ENCODE measurements around the gene HSD11B1L.

HSD11B1L gene, protein sequence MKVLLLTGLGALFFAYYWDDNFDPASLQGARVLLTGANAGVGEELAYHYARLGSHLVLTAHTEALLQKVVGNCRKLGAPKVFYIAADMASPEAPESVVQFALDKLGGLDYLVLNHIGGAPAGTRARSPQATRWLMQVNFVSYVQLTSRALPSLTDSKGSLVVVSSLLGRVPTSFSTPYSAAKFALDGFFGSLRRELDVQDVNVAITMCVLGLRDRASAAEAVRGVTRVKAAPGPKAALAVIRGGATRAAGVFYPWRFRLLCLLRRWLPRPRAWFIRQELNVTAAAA

DNA sequence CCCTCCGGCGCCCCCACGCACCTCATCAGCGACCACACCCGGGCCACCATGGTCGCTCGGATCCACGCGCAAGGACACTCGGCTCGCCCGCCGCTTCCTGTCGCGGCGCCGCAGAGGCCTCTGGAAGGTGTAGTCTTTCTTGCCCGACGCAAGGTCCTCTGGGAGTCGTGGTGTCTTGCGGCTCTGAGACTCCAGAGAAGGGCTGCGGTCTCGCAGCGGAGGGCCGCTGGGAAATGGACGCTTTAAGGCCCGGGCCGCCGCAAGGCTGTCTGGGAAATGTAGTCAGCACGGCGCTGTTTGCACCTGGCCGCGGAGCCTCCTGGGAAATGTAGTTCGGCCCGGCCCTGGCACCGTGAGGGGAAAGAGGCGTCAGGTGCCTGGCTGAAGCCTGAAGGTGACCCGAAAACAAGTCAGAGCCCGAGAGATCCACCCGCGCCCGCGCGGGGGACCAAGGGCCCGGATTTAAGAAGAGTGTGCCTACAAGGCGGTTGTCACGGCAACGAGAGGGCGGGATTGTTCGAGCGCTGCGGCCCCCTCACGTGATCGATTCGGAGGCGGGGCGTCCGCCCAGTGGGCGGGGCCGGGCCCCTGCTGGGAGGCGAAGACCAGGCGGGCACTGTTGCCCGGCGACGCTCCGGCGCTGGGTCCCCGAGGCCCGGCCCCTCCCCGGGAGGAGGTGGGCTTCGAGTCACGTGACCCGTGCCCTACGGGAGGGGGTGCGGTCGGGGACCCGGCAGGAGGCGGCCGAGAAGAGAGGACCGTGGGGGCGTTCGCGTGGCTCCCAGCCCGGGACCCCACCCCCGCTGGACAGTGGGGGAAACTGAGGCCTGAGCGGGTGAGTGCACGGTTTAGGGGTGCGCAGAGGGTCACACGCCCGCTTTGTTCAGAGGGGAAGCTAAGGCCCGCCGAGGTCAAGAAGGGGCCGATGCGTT, at the start of gene HSD11B1L, which contains the start of gene MICOS13:
Gene HSD11B1L, plus strand, starts transcription at position 591 of the 932 bp plus-strand sequence. CDS start 3,806 bp downstream, outside the sequence.
Gene MICOS13, minus strand, starts transcription at position 80 of the 932 bp plus-strand sequence. Its CDS starts 30 bp downstream, at position 50.
- ChIA-PET POLR2A (interaction anchor here (0.6 to 1.8 kb wide), 3 partner anchors 21 to 1926 kb away, joined by 3 to 4 read pairs (median 4); partner anchors contain the start of gene SAFB), CTCF (interaction anchor here (1.1 kb wide), 1 partner anchor 11 kb away, joined by 3 read pairs; no protein-coding TSS in a partner anchor)
- Histone ChIP-seq H3K9me3 (ENCODE audit: control insufficient read depth, insufficient read depth, low read depth, low read length) (no peaks in the 10 kb centered on the region), H3K4me1 (ENCODE audit: control insufficient read depth, insufficient read depth, low read length) (no peaks in the 10 kb centered on the region), H3K36me3 (ENCODE audit: control insufficient read depth in 2 of 2, insufficient read depth in 1 of 2, low read length in 2 of 2) (peaks cover 0 to 6% of the 10 kb centered on the region in 2 experiments; a peak in 1 of 3 replicates), H3K27ac (ENCODE audit: extremely low read depth, low read depth, low read length) (peak within 1 kb of the TSS; percentile 44; the same call in 1 of the 2 replicates), H3K4me3 (ENCODE audit: low read depth, low read length) (peak within 1 kb of the TSS; percentile 94)
- TF ChIP-seq ZNF785 (tag by site-specific recombination; IDR thresholded peaks at IDR 0.05): no peak
- no peak for TF ChIP-seq BCL11A (tag by site-specific recombination; IDR thresholded peaks at IDR 0.05; ENCODE audit: low read depth)
- TF ChIP-seq ZNF175 (tag by site-specific recombination; IDR thresholded peaks at IDR 0.05): no peak
- TF ChIP-seq ZNF510 (tag by site-specific recombination; IDR thresholded peaks at IDR 0.05; ENCODE audit: insufficient replicate concordance): no peak
- peak; percentile 29; the same call in 1 of the 2 replicates for TF ChIP-seq ZSCAN23 (tag by site-specific recombination; IDR thresholded peaks at IDR 0.05)
- peak; percentile 70; the same call in 1 of the 2 replicates for TF ChIP-seq KLF16 (tag by site-specific recombination; IDR thresholded peaks at IDR 0.05)
- TF ChIP-seq KLF10 (tag by site-specific recombination; IDR thresholded peaks at IDR 0.05): peak; percentile 79; the same call in 1 of the 2 replicates
- no peak for TF ChIP-seq GLI2 (tag by site-specific recombination; IDR thresholded peaks at IDR 0.05; ENCODE audit: borderline replicate concordance, low read depth)
- TF ChIP-seq ZBTB20 (tag by site-specific recombination; IDR thresholded peaks at IDR 0.05): peak; percentile 93
- no peak for TF ChIP-seq ZFP41 (tag by site-specific recombination; IDR thresholded peaks at IDR 0.05; ENCODE audit: borderline replicate concordance)
- no peak for TF ChIP-seq ZNF391 (tag by site-specific recombination; IDR thresholded peaks at IDR 0.05; ENCODE audit: borderline replicate concordance, low read depth)
- TF ChIP-seq, protein P1, sequence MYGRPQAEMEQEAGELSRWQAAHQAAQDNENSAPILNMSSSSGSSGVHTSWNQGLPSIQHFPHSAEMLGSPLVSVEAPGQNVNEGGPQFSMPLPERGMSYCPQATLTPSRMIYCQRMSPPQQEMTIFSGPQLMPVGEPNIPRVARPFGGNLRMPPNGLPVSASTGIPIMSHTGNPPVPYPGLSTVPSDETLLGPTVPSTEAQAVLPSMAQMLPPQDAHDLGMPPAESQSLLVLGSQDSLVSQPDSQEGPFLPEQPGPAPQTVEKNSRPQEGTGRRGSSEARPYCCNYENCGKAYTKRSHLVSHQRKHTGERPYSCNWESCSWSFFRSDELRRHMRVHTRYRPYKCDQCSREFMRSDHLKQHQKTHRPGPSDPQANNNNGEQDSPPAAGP (tag by site-specific recombination; IDR thresholded peaks at IDR 0.05): 0 out of 2 replicates have a peak, but pooled peaks have one; percentile 10
- TF ChIP-seq GLIS2 (tag by site-specific recombination; IDR thresholded peaks at IDR 0.05): peak; percentile 48
- TF ChIP-seq ZNF214 (tag by site-specific recombination; IDR thresholded peaks at IDR 0.05; ENCODE audit: borderline replicate concordance): no peak
- peak; percentile 90 for TF ChIP-seq SP2 (tag by site-specific recombination; IDR thresholded peaks at IDR 0.05)
- TF ChIP-seq ZNF629 (tag by site-specific recombination; IDR thresholded peaks at IDR 0.05): 0 out of 2 replicates have a peak, but pooled peaks have one; percentile 43
- 0 out of 2 replicates have a peak, but pooled peaks have one; percentile 37 for TF ChIP-seq ZNF660 (tag by site-specific recombination; IDR thresholded peaks at IDR 0.05)
- TF ChIP-seq ZNF157 (tag by site-specific recombination; IDR thresholded peaks at IDR 0.05): no peak
- TF ChIP-seq, protein P2, sequence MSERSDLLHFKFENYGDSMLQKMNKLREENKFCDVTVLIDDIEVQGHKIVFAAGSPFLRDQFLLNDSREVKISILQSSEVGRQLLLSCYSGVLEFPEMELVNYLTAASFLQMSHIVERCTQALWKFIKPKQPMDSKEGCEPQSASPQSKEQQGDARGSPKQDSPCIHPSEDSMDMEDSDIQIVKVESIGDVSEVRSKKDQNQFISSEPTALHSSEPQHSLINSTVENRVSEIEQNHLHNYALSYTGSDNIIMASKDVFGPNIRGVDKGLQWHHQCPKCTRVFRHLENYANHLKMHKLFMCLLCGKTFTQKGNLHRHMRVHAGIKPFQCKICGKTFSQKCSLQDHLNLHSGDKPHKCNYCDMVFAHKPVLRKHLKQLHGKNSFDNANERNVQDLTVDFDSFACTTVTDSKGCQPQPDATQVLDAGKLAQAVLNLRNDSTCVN (tag by site-specific recombination; optimal IDR thresholded peaks at IDR 0.05): peak; percentile 79
- TF ChIP-seq ZNF555 (tag by site-specific recombination; conservative IDR thresholded peaks at IDR 0.05): no peak
- TF ChIP-seq, protein P3, sequence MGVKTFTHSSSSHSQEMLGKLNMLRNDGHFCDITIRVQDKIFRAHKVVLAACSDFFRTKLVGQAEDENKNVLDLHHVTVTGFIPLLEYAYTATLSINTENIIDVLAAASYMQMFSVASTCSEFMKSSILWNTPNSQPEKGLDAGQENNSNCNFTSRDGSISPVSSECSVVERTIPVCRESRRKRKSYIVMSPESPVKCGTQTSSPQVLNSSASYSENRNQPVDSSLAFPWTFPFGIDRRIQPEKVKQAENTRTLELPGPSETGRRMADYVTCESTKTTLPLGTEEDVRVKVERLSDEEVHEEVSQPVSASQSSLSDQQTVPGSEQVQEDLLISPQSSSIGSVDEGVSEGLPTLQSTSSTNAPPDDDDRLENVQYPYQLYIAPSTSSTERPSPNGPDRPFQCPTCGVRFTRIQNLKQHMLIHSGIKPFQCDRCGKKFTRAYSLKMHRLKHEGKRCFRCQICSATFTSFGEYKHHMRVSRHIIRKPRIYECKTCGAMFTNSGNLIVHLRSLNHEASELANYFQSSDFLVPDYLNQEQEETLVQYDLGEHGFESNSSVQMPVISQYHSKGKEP (tag by site-specific recombination; IDR thresholded peaks at IDR 0.05): 0 out of 2 replicates have a peak, but pooled peaks have one; percentile 13
- TF ChIP-seq ZNF571 (tag by site-specific recombination; IDR thresholded peaks at IDR 0.05): no peak
- TF ChIP-seq, protein P4, sequence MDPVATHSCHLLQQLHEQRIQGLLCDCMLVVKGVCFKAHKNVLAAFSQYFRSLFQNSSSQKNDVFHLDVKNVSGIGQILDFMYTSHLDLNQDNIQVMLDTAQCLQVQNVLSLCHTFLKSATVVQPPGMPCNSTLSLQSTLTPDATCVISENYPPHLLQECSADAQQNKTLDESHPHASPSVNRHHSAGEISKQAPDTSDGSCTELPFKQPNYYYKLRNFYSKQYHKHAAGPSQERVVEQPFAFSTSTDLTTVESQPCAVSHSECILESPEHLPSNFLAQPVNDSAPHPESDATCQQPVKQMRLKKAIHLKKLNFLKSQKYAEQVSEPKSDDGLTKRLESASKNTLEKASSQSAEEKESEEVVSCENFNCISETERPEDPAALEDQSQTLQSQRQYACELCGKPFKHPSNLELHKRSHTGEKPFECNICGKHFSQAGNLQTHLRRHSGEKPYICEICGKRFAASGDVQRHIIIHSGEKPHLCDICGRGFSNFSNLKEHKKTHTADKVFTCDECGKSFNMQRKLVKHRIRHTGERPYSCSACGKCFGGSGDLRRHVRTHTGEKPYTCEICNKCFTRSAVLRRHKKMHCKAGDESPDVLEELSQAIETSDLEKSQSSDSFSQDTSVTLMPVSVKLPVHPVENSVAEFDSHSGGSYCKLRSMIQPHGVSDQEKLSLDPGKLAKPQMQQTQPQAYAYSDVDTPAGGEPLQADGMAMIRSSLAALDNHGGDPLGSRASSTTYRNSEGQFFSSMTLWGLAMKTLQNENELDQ (tag by site-specific recombination; IDR thresholded peaks at IDR 0.05; ENCODE audit: low read depth): no peak
- TF ChIP-seq, protein P5, sequence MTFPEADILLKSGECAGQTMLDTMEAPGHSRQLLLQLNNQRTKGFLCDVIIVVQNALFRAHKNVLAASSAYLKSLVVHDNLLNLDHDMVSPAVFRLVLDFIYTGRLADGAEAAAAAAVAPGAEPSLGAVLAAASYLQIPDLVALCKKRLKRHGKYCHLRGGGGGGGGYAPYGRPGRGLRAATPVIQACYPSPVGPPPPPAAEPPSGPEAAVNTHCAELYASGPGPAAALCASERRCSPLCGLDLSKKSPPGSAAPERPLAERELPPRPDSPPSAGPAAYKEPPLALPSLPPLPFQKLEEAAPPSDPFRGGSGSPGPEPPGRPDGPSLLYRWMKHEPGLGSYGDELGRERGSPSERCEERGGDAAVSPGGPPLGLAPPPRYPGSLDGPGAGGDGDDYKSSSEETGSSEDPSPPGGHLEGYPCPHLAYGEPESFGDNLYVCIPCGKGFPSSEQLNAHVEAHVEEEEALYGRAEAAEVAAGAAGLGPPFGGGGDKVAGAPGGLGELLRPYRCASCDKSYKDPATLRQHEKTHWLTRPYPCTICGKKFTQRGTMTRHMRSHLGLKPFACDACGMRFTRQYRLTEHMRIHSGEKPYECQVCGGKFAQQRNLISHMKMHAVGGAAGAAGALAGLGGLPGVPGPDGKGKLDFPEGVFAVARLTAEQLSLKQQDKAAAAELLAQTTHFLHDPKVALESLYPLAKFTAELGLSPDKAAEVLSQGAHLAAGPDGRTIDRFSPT (tag by site-specific recombination; IDR thresholded peaks at IDR 0.05): peak; percentile 97
- TF ChIP-seq, protein P6, sequence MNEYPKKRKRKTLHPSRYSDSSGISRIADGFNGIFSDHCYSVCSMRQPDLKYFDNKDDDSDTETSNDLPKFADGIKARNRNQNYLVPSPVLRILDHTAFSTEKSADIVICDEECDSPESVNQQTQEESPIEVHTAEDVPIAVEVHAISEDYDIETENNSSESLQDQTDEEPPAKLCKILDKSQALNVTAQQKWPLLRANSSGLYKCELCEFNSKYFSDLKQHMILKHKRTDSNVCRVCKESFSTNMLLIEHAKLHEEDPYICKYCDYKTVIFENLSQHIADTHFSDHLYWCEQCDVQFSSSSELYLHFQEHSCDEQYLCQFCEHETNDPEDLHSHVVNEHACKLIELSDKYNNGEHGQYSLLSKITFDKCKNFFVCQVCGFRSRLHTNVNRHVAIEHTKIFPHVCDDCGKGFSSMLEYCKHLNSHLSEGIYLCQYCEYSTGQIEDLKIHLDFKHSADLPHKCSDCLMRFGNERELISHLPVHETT (tag by site-specific recombination; IDR thresholded peaks at IDR 0.05): 0 out of 2 replicates have a peak, but pooled peaks have one; percentile 38
